22Rv1 (cell line): ENCODE results near the gene PRR36.
A peak's percentile ranks its signal among the peaks of the same experiment; 100 is the strongest.

ENCODE experiments used
- H3K27ac ChIP-seq: fragments of 450-650 bp; 2 replicates; pipeline ENCODE4 v1.5.1; 2017
- ZFX ChIP-seq: fragments of 450-650 bp; IDR thresholded peaks from 2 replicates; pipeline ENCODE4 v1.6.1; 2017; ENCODE audit warnings: antibody characterized with exemption, borderline replicate concordance
- TF ChIP-seq, protein P1 (sequence below): fragments of 450-650 bp; IDR thresholded peaks from 2 replicates; pipeline ENCODE4 v1.5.1; 2017; ENCODE audit warnings: mild to moderate bottlenecking

PRR36 gene

DNA sequence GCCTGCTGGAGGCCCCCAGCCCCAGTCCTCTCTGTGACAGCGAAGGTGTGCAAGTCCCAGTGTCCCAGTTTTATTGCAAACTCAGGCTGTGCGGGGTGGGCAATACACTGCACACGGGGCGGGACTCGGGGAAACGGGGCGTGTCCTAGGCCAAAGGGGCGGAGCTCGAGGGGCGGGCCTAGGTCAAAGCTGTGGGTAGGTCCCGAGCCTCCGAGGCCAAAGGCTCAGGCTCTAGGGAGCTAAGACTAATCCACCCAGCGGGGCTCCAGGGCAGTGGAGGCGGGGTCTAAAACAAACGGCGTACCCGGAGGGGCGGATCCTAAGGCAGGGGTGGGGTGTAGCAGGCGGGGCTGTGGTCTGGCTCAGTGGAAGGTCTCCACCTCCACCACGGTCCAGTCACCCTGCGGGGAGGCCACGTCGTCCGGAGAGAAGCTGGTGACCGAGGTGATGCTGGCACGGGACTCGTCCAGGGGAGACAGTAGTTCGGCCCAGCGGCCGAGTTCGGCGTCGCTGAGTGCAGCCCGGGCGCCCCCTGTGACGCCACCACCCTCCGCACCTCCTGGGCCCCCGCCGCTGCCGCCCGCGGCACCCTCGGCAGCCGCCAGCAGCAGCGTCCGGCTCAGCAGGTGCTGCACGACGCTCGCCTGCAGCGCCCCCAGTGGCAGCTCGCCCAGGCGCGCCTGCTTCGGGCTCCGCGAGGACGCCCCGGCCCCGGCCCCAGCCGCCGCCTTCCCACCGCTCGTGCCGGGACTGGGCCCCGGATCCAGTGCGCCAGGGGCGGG lies 5.3 kb downstream of the PRR36 start:
- TF ChIP-seq ZFX, result no peak
- TF ChIP-seq, protein P1, sequence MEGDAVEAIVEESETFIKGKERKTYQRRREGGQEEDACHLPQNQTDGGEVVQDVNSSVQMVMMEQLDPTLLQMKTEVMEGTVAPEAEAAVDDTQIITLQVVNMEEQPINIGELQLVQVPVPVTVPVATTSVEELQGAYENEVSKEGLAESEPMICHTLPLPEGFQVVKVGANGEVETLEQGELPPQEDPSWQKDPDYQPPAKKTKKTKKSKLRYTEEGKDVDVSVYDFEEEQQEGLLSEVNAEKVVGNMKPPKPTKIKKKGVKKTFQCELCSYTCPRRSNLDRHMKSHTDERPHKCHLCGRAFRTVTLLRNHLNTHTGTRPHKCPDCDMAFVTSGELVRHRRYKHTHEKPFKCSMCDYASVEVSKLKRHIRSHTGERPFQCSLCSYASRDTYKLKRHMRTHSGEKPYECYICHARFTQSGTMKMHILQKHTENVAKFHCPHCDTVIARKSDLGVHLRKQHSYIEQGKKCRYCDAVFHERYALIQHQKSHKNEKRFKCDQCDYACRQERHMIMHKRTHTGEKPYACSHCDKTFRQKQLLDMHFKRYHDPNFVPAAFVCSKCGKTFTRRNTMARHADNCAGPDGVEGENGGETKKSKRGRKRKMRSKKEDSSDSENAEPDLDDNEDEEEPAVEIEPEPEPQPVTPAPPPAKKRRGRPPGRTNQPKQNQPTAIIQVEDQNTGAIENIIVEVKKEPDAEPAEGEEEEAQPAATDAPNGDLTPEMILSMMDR, result peak; percentile 95
- peak overlapping the region; percentile 88 for H3K27ac ChIP-seq

DNA sequence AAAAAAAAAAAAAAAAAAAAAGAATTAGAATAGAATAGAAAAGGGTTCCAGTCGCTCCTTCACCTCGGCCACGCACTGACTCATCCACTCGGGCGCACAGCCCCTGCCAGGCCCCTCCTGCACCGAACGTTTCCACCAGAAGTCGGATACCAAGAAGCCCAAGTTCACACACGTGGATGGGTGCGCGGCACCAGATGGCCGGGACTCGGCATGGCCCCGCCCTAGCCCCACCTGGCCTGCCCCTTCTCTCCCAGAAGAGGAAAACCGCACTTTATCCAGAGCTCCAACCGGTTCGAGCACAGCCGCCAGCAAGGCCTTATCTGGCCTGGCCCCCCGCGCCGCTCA lies 5.9 kb downstream of the PRR36 start:
- TF ChIP-seq ZFX, result no peak
- TF ChIP-seq, protein P1, result no peak
- H3K27ac ChIP-seq, result peak overlapping the region; percentile 88

- TF ChIP-seq ZFX, result no peak
- TF ChIP-seq, protein P1, result no peak
- H3K27ac ChIP-seq, result no peak overlapping the region
Measured at GRCh38 chr19:7867092-7867844, 6.9 kb downstream of the PRR36 start.

DNA sequence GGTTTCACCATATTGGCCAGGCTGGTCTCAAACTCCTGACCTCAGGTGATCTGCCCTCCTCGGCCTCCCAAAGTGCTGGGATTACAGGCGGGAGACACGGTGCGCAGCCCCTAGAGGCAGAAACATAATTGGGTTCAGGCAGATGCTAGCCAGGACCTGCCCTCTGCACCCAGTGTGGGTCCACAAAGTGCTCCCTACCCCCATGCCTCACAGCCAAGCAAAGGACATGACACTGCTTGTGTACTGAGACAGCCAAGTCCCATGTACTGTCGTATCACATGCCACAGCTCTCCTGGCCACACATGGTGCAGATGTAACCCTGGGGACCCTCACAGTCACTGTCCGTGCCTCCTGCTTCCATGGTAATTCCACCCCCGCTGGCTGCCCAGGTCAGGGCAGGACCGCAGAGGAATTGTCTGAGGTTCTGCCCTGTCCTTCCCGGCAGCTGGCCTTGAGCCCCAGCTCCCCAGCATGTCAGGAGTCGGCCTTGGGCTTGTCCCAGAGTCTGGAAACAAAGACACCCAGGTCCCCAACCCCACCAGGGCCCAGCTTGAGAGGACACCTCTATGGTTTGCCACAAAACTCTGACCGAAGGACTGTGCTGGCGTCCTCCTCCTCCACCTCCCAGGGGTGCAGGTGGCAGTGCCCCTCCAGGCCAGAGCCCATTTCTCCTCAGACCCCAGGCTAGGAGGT lies 7.6 kb downstream of the PRR36 start:
- no peak overlapping the region for H3K27ac ChIP-seq
- TF ChIP-seq, protein P1, result no peak
- no peak for TF ChIP-seq ZFX

- no peak for TF ChIP-seq ZFX
- TF ChIP-seq, protein P1, result no peak
- H3K27ac ChIP-seq, result no peak overlapping the region
Measured at GRCh38 chr19:7865262-7865911, 8.8 kb downstream of the PRR36 start.

- no peak overlapping the region for H3K27ac ChIP-seq
- TF ChIP-seq, protein P1, result no peak
- TF ChIP-seq ZFX, result no peak
Measured at GRCh38 chr19:7864690-7865074, 9.5 kb downstream of the PRR36 start.
